Embryonic facial prominence (tissue), 1 donor: Measurements from ENCODE around the gene ADGRA1.

Experiments used
- DNase-seq: peaks from one replicate; pipeline ENCODE4 v3.0.0-alpha.2; 2016; ENCODE audit errors: extremely low spot score

The ADGRA1 gene

GRCh38 chr10:133177380-133178157, 89.8 kb downstream of the ADGRA1 start:
- DNase-seq, result no peak

GRCh38 chr10:133178357-133179127, 90.8 kb downstream of the ADGRA1 start:
- DNase-seq, result no peak

GRCh38 chr10:133179128-133179520, 91.4 kb downstream of the ADGRA1 start:
- DNase-seq, result no peak

- DNase-seq, result no peak
Observed at GRCh38 chr10:133179651-133180050, 91.9 kb downstream of the ADGRA1 start.

- no peak for DNase-seq
Observed at GRCh38 chr10:133180192-133180964, 92.7 kb downstream of the ADGRA1 start.

GRCh38 chr10:133180965-133181639, 93.4 kb downstream of the ADGRA1 start:
- no peak for DNase-seq
